NCI-H1694 treated with DMSO at 0.1 percent for 48 hours (cell line): ENCODE measurements around the gene EPB41.
"Not testable (repeated sequence)": the region's sequence is repeated elsewhere in the genome, so short reads cannot be mapped to it uniquely, and the experiment has no call there.

ENCODE experiments used
- DNase-seq: peaks from one replicate; lab custom pipeline; 2025; lab: John Stamatoyannopoulos, UW

Gene EPB41

GRCh38 chr1:29108041-29108440, 193.7 kb downstream of the EPB41 start:
- DNase-seq, result not testable (repeated sequence)

GRCh38 chr1:29112705-29113412, 198.5 kb downstream of the EPB41 start:
- no peak for DNase-seq

- DNase-seq, result no peak
Observed at GRCh38 chr1:29113413-29114117, 199.2 kb downstream of the EPB41 start.

GRCh38 chr1:29114654-29115053, 200.3 kb downstream of the EPB41 start:
- no peak for DNase-seq

DNA sequence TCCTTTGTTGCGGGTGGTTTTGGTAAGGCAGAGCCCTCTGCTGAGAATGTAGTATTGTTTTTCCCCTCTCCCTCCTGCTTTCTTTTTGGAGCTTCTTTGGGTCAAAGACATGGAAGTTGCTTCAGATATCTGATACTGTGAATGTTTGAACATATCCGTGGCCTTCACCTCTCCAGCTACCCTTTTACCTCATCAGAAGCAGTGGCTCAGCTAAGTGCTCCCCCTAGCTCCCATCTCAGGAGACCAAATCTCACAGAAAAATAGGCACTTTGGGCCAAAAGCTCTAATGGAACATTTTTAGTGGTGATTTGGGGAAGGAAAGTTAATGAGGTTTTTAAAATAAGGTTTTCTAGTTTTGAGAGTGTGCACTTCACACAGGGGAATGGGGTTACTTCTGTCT, 203.0 kb downstream of the EPB41 start:
- no peak for DNase-seq

DNA sequence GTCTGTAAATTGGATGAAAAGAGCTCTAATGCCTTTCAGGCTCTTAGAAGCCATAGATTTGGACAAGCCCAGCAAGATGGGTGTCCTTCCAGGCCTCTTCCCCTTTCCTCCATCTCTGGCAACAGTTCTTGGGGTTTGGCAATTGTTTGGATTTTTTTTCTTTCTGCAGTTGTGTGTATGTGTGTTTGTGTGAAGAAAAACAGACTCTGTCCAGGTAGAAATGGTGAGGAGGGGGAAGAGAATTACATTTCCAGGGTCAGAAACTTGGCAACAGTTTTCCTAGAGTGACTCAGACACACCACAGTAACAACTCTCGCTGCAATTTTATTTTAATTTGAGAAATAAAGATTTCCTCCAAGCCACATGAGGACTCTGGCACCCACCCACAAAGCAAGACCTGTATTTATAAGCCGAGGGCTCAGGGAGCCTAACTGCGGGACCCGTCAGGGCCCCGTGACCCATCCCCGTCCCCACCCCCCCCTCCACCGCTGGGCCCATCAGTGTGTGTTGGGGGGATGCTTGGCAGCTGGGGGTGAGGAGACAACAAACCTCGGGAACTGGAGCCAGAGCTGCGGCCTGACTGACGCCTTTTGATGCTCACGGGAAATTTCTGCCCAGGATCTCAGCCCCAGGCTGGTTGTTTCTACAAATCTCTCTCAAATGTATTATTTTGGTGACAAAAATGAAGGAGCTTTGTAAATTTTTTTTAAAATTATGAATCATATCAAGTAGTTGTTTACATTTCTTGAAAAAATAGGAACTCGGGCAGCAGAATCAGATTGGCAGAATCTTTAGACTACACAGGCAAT, 205.0 kb downstream of the EPB41 start:
- DNase-seq, result no peak

GRCh38 chr1:29120367-29120766, 206.0 kb downstream of the EPB41 start:
- DNase-seq, result no peak

DNA sequence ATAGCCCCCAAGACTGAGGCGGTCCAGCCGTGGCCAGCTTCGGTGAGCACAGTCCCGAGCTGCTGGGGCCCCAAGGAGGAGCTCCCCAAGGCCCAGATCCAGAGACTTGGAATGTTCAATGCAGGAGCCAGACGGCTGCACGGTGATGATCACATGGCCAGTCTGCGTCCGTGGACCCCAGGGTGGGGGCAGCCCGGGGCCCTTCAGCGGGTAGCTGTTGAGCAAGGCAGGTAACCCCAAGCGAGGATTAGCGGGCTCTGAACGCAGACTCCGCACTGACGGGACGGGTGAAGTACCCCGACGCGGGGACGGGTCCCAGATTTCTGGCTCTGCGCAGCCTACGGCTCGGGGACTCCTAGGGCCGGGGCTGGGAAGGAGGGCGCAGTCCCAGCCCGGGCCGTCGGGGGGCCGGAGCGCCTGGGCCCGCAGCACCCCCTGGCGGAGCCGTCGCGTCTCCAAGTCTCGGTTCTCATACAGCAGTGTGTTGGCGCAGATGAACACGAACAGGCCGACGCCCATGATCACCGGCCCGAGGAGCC, 206.6 kb downstream of the EPB41 start:
- DNase-seq, result no peak

- DNase-seq, result no peak
Observed at GRCh38 chr1:29121516-29121935, 207.2 kb downstream of the EPB41 start.

DNA sequence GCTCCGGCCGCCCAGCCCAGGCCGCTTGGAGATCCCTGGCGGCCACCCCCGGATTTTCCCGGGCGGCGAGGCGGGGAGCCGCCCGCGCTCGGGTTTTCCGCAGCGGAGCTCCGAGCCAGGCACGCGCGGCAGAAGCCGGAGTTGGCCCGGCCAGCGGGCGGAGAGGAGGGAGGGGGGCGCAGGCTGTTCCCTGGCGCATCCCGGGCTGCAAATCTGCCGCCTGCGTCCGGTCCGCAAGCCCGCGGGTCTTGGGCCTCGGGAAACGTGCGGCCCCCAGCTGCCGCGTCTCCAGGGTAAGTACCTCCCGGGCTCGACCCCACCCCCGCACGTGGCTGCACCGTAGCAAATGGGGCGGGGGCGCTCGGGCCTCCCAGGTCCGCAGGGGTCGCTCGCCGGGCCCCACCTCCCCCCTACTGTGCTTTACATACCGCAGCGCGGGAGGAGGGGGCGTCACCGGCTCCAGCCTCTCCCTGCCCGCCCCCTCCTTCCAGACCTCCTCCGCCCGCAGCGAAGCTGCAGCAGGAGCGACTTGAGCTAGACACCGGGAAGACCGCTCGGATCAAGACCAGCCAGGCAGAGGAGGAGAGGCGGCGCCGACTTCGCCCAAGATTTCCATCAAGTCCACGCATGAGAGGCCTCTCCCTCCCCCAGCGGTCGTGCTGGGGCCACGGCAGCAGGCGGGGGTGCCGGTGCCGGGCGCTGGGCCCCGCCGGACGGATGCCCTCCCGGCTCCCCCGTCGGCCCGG, 207.7 kb downstream of the EPB41 start:
- DNase-seq, result no peak

- no peak for DNase-seq
Observed at GRCh38 chr1:29122682-29123052, 208.3 kb downstream of the EPB41 start.

DNA sequence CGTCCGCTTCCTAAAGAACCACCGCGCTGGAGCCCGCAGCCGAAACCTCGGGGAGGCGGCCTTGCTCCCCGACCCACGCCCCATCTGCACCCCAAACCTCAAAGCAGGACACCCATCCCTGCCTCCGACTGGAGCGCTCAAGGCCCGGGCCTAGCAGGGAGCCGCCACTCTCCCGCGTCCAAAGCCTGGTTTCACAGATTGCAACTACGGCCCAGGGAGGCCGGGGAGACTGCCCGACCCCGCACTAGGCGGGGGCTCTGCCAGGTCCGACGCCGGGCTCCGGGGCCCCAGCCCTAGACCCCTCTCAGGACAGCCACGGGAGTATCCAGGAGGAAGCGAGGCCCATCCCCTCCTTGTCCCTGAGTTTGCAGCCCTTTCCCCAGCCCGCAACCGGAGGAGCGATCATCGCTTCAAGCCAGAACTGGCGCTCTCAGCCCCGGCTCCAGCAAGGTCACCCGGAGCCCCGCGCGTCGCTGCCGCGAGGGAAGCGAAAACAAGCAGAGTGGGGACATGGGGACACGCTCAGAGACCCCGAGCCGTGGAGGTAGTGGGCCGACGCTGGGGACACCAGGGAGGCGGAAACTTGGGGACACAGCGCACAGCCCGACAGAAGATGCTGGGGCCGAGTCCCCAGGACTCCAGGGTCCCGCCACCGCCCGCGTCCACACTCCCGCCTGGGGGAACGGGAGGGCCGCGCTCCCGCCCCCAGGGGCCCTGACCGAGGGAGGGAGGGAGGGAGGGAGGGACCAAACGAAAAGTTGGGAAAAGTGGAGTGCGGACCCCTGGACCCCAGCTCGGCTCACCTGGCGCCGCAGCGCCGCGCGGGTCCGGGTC, 208.9 kb downstream of the EPB41 start:
- DNase-seq, result no peak

DNA sequence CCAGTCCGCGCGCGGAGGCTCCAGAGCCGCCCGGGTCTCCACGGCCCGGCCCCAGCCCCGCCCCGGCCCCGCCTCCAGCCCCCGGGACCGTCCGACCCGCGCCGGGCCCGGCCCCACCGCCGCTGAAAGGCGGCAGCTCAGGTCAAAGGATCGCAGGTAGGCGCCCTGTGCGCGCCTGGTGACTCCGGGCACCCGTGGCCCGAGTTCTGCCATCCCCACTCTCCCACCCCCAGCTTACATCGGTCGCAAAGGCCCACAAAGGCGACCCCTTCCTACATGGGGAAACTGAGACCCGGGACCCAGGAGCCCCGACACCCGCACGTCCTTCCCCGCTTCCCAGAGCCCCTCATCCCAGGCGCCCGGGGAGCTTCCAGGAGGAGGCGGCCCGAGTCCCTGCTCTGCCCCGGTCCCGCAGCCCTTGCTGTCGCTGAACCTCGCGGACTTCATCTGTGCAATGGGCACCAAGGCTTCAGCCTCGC, 209.6 kb downstream of the EPB41 start, which contains the start of gene TMEM200B:
Gene TMEM200B (minus strand): TSS at position 17 of the 479 bp plus-strand sequence. CDS start 2,075 bp downstream, outside the sequence.
- DNase-seq, result no peak

GRCh38 chr1:29124366-29125236, 210.2 kb downstream of the EPB41 start:
- no peak for DNase-seq

GRCh38 chr1:29125237-29125641, 210.9 kb downstream of the EPB41 start:
- DNase-seq, result no peak

DNA sequence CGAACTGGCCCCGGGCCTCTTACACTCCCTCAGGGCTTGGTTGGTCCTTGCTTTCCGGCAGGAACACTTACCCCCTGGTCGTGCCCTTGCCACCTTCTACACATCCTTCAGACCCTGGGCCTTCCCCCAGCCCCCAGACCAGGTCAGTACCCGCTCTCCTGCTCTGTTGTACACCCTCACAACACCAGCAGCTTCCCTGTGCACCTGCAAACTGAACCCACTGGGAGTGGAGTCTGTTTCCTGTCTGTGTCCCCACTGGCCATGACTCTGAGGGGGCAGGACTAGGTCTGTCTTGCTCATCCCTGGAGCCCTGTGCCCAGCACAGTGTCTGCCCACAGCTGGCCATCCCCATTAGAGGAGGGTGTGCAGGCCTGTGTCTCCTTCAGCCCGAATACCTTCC, 211.4 kb downstream of the EPB41 start:
- DNase-seq, result no peak

- no peak for DNase-seq
Observed at GRCh38 chr1:29126198-29126597, 211.8 kb downstream of the EPB41 start.

DNA sequence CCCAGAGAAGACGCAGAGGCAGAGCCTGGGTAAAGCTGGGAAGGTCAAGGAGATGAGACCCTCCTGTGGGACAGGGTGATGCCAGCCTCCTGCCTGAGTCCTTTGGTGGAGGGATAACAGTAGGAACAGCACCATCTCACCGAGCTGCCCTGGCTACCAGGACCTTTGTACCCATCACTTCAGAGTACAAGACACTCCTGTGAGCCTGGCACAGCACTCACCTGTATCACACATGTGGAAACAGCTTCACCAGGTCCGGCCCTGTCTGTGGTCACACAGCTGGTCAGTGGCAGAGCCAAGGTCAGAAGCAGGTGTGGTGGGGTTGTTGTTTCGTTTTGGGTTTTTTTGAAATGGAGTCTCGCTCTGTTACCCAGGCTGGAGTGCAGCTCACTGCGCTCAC, 214.4 kb downstream of the EPB41 start:
- DNase-seq, result no peak

- no peak for DNase-seq
Observed at GRCh38 chr1:29129916-29130315, 215.5 kb downstream of the EPB41 start.

DNA sequence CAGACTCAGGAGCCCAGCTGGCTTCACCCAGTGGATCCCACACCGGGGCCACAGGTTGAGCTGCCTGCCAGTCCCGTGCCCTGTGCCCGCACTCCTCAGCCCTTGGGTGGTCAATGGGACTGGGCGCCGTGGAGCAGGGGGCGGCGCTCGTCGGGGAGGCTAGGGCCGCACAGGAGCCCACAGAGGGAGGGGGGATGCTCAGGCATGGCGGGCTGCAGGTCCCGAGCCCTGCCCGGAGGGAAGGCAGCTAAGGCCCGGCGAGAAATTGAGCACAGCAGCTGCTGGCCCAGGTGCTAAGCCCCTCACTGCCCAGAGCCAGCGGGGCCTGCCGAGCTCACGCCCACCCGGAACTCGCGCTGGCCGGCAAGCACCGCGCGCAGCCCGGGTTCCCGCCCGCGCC, 216.7 kb downstream of the EPB41 start:
- not testable (repeated sequence) for DNase-seq
